ENCODE data around the gene KLK3. TPM values are rescaled to one million over a fixed set of nuclear protein-coding genes. Genes with fewer than 3 reads are reported as not detected.

Gene KLK3
- total RNA-seq, 2 donors from 2014 or later, result not detected

GRCh38 chr19:50843205-50843604 lies 11.5 kb upstream of the KLK3 start:
- Histone ChIP-seq H3K27me3 (ENCODE audit: control insufficient read depth, insufficient read depth, low read length, poor library complexity, severe bottlenecking) (peaks cover 37% of the 10 kb centered on the region), H3K4me1 (ENCODE audit: control insufficient read depth, insufficient read depth, low read length) (no peaks in the 10 kb centered on the region), H3K36me3 (ENCODE audit: control insufficient read depth, insufficient read depth, low read length) (no peaks in the 10 kb centered on the region), H3K4me3 (ENCODE audit: low read length) (no peak overlapping the region), H3K27ac (ENCODE audit: low read depth, low read length) (no peak overlapping the region), H3K9ac (ENCODE audit: extremely low read depth, low read length, poor library complexity, severe bottlenecking) (no peak overlapping the region), H3K9me3 (ENCODE audit: control insufficient read depth, low read length) (no peaks in the 10 kb centered on the region)
- TF ChIP-seq CTCF (conservative IDR thresholded peaks at IDR 0.05), result no peak
- H3K4me3 Mint-ChIP-seq, result no peak overlapping the region
- WGBS, 2 experiments (ENCODE audit: insufficient coverage in 1 of 2, insufficient read length in 1 of 2), result 94 to 100% methylated on average over 1 to 2 of the region's 2 CpGs
- H3K27me3 Mint-ChIP-seq (ENCODE audit: insufficient read depth), result peaks cover 72% of the 10 kb centered on the region
- peaks cover 4% of the 10 kb centered on the region for H3K9me3 Mint-ChIP-seq
- peaks cover under 1% of the 10 kb centered on the region for H3K4me1 Mint-ChIP-seq
- no peak overlapping the region for H3K27ac Mint-ChIP-seq
- H3K36me3 Mint-ChIP-seq (ENCODE audit: low read depth), result no peaks in the 10 kb centered on the region
- DNase-seq, result no peak

GRCh38 chr19:50843701-50844221 lies 11.0 kb upstream of the KLK3 start:
- no peak overlapping the region for H3K4me3 Mint-ChIP-seq
- no peak overlapping the region for H3K4me3 ChIP-seq (ENCODE audit: low read length)
- H3K9ac ChIP-seq (ENCODE audit: extremely low read depth, low read length, poor library complexity, severe bottlenecking), result no peak overlapping the region
- H3K9me3 ChIP-seq (ENCODE audit: control insufficient read depth, low read length), result no peaks in the 10 kb centered on the region
- no peaks in the 10 kb centered on the region for H3K36me3 Mint-ChIP-seq (ENCODE audit: low read depth)
- no peak overlapping the region for H3K27ac Mint-ChIP-seq
- peaks cover 75% of the 10 kb centered on the region for H3K27me3 Mint-ChIP-seq (ENCODE audit: insufficient read depth)
- H3K27ac ChIP-seq (ENCODE audit: low read depth, low read length), result no peak overlapping the region
- DNase-seq, result no peak
- no peaks in the 10 kb centered on the region for H3K36me3 ChIP-seq (ENCODE audit: control insufficient read depth, insufficient read depth, low read length)
- WGBS, 2 experiments (ENCODE audit: insufficient coverage in 1 of 2, insufficient read length in 1 of 2), result 68 to 100% methylated on average over 1 to 7 of the region's 7 CpGs
- H3K4me1 ChIP-seq (ENCODE audit: control insufficient read depth, insufficient read depth, low read length), result no peaks in the 10 kb centered on the region
- H3K4me1 Mint-ChIP-seq, result no peaks in the 10 kb centered on the region
- no peak for TF ChIP-seq CTCF (conservative IDR thresholded peaks at IDR 0.05)
- peaks cover 37% of the 10 kb centered on the region for H3K27me3 ChIP-seq (ENCODE audit: control insufficient read depth, insufficient read depth, low read length, poor library complexity, severe bottlenecking)
- H3K9me3 Mint-ChIP-seq, result peaks cover 4% of the 10 kb centered on the region

- Histone ChIP-seq H3K9me3 (ENCODE audit: control insufficient read depth, low read length) (no peaks in the 10 kb centered on the region), H3K4me1 (ENCODE audit: control insufficient read depth, insufficient read depth, low read length) (no peaks in the 10 kb centered on the region), H3K27me3 (ENCODE audit: control insufficient read depth, insufficient read depth, low read length, poor library complexity, severe bottlenecking) (peaks cover 37% of the 10 kb centered on the region), H3K36me3 (ENCODE audit: control insufficient read depth, insufficient read depth, low read length) (no peaks in the 10 kb centered on the region), H3K9ac (ENCODE audit: extremely low read depth, low read length, poor library complexity, severe bottlenecking) (no peak overlapping the region), H3K27ac (ENCODE audit: low read depth, low read length) (no peak overlapping the region), H3K4me3 (ENCODE audit: low read length) (no peak overlapping the region)
- no peak overlapping the region for H3K4me3 Mint-ChIP-seq
- 47 to 55% methylated on average over 6 to 8 of the region's 8 CpGs for WGBS, 2 experiments (ENCODE audit: insufficient coverage in 1 of 2, insufficient read length in 1 of 2)
- H3K4me1 Mint-ChIP-seq, result no peaks in the 10 kb centered on the region
- H3K27ac Mint-ChIP-seq, result no peak overlapping the region
- no peak for TF ChIP-seq CTCF (conservative IDR thresholded peaks at IDR 0.05)
- no peak for DNase-seq
- peaks cover 80% of the 10 kb centered on the region for H3K27me3 Mint-ChIP-seq (ENCODE audit: insufficient read depth)
- no peaks in the 10 kb centered on the region for H3K36me3 Mint-ChIP-seq (ENCODE audit: low read depth)
- H3K9me3 Mint-ChIP-seq, result peaks cover 4% of the 10 kb centered on the region
These were observed 10.3 kb upstream of the KLK3 start for GRCh38 chr19:50844296-50844935.

Measured in endodermal cell (in vitro differentiated cells).